GM23248 (cell line): ENCODE data around the gene TWIST2.

Experiments used
- EZH2 ChIP-seq: fragments of 200-600 bp; sonication (generic); IDR thresholded peaks from 2 replicates; pipeline ENCODE4 v1.6.1; 2018; ENCODE audit warnings: antibody characterized with exemption, mild to moderate bottlenecking; ENCODE audit not compliant: insufficient read depth, poor library complexity, severe bottlenecking
- EZH2phosphoT487 ChIP-seq: fragments of 200-600 bp; sonication (generic); IDR thresholded peaks from 2 replicates; pipeline ENCODE4 v1.6.1; 2018; ENCODE audit warnings: antibody characterized with exemption, moderate library complexity, mild to moderate bottlenecking, low read depth; ENCODE audit not compliant: insufficient read depth

- TF ChIP-seq EZH2phosphoT487 (no peak), EZH2 (no peak)
These were observed 10.1 kb downstream of the TWIST2 start for GRCh38 chr2:238857959-238858358.
